Activated CD4-positive, alpha-beta T cell treated with anti-CD3 and anti-CD28 coated beads for 1 hour (primary cell): ENCODE results near the gene IRF2BP2.

Experiments used
- DNase-seq: peaks from one replicate; pipeline ENCODE4 v3.0.0-alpha.2; 2020

The IRF2BP2 gene

DNA sequence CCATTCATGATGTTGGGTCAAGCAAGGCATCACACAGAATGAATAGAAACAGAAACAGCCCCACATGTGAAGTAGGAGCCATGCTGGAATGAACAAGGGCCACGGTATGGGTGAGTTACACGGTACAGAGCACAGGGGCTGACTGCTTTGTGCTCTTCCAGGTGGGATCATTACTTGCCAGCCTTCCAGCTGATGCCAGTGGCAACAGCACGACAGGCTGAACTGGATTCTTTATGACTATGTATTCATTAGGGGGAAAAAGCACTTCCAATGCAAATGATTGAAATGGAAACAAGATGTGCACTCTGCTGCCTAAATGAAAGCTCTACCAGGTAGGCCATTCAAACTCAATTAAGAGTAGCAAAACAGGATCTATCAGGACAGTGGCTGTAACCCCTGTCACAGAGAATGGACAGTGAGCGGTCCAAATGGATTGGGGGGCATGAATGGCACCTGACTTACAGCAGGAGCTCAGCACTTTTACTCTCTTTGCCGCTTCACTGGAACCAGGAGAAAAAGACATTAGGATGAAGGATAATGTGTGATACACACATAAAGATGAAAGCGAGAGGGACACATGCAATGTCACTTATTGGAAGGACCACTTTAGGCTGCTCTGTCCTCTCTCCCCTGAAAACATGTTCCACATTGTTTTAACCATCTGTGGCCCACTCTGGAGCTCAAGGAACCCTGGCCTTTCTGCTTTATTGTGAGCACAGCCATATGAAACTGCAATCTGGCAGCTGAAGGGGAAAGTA, 23.4 kb upstream of the IRF2BP2 start:
- DNase-seq = no peak

DNA sequence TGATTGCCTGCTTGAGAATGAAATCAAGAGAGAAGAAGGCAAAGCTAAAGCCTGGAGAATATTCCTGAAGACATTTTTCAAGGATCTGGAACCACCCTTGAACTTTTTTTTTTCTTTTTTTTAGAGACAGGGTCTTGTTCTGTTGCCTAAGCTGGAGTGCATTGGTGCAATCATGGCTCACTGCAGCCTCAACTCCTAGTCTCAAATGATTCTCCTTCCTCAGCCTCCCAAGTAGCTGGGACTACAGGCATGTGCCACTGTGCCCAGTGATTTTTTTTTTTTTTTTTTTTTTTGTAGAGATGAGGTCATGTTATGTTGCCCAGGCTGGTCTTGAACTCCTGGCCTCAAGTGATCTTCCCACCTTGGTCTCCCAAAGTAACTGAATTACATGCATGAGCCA, 22.2 kb upstream of the IRF2BP2 start:
- DNase-seq = no peak

GRCh38 chr1:234631721-234632125, 21.7 kb upstream of the IRF2BP2 start:
- DNase-seq = no peak

- DNase-seq = no peak
These were observed 19.0 kb upstream of the IRF2BP2 start for GRCh38 chr1:234629026-234629425.

DNA sequence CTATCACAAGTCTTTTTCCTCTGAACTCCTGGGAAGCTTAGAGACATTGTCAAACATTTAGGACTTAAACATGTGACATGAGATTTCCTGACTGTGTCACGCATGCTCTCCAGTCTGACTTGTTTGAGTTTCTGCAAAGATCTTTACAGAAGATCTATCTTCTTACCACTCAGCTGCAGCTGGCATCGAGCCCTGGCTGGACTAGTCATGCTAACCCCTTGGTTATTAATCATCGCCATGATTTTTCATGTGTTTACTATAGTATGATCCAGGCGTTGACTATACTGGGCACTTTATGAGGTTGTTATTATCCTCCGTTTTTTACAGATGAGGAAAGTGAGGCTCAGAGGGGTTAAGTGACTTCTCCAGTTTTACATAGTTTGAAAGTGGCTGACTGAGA, 18.1 kb upstream of the IRF2BP2 start:
- DNase-seq = no peak

- no peak for DNase-seq
These were observed 17.3 kb upstream of the IRF2BP2 start for GRCh38 chr1:234627009-234627950.

DNA sequence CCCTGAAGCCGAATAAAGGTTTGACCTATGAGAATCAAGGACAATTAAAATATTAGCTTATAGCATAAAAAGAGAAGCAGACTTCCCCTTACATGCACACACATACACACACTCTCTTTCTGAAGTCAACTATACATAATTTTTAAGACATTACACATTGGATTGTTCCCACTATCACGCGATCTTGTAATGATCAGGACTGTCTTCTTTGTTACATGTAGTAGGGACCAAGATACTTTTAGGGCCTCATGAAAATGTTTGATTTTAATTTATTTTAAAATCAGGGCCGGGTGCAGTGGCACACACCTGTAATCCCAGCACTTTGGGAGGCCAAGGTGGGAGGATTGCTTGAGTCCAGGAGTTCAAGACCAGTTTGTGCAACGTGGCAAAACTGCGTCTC, 16.4 kb upstream of the IRF2BP2 start:
- DNase-seq = no peak

GRCh38 chr1:234624724-234625117, 14.7 kb upstream of the IRF2BP2 start:
- no peak for DNase-seq

DNA sequence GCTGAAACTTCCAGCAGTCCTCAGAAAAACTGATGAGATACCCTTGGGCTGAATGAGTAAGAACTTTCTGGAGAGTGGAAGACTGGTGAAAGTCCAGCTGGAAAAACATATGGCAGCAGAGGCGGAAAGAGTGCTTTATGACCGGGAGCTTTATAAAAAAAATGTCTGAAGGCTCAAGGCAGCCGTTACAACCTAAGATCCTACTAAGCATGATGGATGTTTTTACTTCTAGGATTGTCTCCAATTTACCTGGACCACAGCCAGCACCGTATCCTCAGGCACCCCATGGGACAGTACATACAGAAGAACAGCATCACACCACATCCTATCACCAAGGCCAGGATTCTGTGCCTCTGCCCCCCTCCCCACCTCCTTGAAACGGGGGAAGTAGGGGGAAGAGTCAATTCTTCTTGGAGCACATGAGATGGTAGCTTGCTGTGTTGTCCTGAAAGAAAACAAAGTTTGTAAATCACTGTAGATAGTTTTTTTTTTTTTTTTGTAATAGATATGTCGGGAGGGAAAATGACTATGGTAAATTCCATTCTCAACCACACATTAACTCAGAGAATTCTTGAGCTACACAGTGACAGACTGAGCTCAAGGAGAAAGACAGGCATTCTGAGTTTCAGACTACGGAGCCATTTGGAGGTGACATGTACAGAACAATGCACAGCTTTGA, 11.8 kb upstream of the IRF2BP2 start:
- DNase-seq = no peak

- no peak for DNase-seq
These were observed 11.1 kb upstream of the IRF2BP2 start for GRCh38 chr1:234621127-234621468.

DNA sequence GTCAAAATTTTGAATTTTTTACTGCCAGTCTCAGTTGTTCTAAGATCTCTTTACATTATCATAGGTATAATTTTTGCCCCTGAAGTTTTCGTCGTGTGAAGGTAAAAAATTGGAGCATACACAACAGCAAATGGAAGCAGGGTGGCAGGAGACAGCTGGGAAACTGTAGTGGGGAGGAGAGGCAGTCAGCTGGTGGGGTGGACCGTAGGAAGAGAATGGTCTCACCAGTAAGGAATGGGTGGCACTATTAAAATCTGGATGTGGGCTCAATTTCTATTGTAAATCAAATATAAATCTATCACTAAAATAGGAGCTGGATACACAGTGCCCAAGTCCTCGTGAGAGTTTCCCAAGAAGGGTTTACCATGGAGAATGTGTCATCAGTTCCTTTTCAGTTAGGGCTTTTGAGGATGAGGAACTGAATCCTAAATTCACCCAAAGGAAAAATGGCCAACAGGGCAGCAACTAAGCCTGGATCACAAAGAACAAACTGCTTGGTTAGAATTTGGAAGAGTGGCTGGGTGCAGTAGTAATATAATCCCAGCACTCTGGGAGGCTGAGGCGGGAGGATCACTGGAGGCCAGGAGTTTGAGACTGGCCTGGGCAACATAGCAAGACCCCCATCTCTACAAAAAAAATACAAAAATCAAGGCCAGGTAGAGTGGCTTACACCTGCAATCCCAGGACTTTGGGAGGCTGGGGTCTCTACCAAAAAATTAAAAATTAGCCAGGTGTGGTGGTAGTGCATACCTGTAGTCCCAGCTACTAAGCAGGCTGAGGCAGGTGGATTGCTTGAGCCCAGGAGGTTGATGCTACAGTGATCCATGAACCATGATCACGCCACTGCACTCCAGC, 10.5 kb upstream of the IRF2BP2 start:
- DNase-seq = no peak

DNA sequence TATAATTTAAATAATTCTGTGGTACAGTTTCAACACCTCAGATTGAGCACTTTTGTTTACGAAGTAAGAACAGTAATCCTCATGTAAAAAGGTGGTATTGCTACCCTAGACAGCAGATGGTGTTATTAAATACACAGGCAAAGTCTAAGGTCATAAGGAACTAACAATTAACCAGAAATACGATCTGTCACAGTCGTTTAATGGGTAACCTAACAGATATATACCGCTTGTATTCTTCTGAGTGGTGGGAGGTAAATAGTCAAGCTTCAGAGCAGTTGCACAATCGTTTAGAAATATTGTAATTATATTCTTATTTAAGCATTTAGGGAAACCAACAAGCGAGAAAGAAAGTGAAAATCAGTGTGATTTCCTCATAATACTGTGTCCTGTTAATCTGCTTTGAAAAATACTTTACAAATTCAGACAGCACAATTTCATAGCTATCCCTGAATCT, 9.8 kb upstream of the IRF2BP2 start:
- no peak for DNase-seq

DNA sequence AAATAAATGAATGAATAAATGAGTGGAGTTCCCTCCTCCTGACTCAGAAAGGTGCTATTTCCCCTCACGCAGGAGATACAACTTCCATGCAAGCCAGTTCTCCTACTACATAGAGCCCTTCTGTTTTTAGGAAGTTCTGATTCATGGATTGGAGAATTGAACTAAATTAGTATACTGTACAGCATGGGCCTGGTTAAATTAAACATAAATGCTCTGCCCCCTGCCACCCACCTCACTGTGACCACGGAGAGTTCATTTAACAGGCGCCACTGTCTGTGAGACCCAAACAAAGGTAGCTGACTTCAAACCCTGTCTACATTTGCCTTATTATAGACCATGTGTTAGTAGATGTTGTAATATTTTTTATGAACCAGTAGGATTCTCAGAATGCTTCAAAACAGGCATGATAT, 9.1 kb upstream of the IRF2BP2 start:
- DNase-seq = no peak

DNA sequence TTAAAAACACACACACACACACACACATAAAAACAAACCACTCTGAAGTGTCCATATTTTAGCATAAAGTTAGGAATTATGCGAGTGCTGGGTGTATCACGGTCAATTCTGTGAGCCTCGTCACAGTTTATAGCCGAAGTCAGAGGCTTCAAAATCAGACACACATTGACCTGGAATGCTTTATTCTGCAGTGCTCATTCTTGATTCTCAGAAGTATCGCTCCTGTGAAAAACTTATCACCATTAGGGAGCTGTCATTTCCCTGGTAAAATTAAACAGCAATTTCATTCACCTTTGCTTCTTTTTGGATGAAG, 8.7 kb upstream of the IRF2BP2 start:
- DNase-seq = no peak

- DNase-seq = no peak
These were observed 8.2 kb upstream of the IRF2BP2 start for GRCh38 chr1:234617986-234618736.

DNA sequence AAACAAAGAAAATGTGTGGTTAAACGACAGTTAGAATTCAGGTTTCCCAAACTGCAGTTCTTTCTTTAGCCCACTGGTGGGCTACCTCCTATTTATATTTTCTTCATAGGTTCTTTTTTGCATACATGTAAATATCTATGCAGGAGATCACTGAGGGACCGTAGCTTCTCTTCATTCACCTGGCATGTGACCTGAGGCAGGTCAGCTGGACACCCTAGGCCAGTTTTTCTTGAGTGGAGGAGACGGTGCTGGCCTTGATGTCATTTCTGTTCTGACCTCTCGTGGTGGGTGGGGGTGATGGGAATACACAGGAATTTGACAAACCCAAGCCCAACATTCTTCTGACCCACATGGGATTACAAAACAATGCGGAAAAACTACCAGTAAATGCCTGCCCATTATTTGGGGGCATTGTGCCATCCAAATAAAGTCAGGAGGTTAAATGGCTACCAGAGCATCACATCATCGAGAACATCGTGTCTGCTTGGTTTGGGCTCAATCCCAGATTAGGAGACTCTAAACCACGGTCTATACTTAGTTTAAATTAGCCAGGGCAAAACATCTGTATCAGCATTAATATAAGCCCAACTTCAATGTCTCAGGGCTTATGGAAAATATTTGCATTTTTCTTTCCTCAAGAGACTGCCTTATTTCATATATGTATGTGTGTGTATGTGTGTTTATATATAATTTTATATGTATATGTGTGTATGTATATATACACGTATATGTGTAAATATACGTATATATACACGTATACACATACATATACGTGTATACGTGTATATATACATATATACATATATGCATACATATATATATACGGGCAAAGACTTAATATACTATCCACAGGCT, 7.4 kb upstream of the IRF2BP2 start:
- DNase-seq = no peak

DNA sequence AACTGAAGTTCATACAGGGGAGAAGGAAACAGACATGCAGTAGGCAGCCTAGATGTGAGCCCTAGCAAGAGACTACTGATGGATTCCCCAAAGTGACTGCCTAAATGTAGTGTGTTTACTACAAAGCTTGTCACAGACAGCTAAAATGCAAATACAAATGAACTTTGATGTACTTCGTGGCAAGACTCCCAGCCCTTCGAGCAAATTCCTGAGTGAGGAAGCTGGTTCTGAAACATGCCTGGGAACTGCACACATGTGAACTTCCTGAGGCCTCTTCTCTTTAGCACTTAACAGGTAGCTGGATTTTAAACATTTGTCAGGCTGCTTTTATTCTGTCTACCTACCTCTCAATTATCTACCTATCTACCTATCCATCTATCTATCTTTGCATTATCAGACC, 6.7 kb upstream of the IRF2BP2 start:
- DNase-seq = no peak

GRCh38 chr1:234614081-234614489, 4.1 kb upstream of the IRF2BP2 start:
- no peak for DNase-seq

DNA sequence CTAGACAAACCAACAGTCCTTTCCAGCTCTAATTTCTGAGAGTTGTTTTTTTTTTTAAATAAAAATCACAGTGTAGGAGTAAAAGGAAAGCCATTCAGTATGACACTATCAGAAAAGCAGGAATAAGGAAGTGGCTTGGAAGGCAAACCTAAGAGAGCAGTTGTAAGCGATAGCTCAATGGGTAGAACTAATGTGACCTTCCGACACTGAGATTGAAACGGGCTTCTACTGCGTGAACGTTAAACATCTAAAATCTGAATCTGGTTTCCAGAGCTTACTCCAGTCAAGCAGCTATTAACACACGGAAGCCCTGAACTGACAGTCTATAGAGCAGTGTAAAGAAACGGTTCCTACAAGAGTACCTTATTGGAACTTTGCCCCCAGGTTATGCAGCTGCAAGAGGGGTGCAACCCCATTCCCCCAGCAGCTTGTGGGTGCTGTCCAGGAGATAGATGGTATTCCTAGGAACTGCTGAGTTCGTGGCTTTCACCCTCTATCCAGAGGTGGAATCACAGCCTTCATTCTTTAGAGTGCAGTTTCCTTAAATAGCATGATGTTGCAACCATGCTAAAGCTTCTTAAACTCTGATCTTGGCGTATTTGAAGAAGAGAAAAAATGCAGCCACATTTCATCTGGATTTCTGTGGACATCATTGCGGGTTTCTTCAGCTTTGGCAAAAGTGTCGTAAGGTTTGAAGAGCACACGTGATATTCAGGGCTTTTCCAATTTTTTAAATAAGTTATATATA, 3.3 kb upstream of the IRF2BP2 start:
- DNase-seq = no peak
